ENCODE measurements around the gene TTYH2. TPM values are rescaled to one million over a fixed set of nuclear protein-coding genes. Genes with fewer than 3 reads are reported as not detected.

Gene TTYH2
- total RNA-seq, 1 experiment from 2014 or later = 0.28 TPM

DNA sequence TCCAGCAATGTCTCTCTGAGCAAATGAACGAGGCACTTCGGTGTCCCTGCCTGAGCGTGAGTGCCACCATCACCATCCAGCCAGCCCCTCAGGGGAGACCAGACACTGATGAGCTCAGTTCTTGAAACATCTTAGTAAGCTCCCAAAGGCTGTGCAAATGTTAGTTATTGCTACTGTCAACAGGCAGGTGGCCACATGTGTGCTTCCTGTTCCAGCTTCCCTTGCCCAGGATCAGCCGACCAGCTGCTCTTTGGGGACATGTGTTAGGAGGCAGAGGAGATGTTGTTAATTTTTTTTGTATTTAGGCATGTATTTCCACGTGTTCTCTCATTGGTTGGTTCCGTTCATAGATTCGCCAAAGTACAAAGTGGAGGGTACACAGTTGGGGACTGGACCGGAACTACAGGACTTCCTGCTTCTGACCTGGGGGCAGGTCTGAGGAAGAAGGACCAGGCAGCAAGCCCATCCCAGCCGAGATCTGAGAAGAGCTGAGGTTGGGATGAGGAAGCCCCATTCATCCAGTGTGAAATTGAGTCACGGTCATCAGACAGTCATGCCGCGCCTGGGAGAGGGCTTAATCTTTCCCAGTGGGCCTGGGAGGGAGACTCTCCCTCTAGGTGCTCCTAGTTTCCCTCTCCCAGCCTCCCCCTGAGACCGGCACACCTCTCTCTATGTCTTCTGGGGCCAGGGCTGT is 3.8 kb downstream of the TTYH2 start:
- Mint-ChIP-seq H3K27me3 (ENCODE audit: unreplicated experiment) (peaks cover 92% of the 10 kb centered on the region), H3K27ac (ENCODE audit: unreplicated experiment) (no peak overlapping the region), H3K4me1 (ENCODE audit: low read depth, unreplicated experiment) (peaks cover 8% of the 10 kb centered on the region), H3K4me3 (ENCODE audit: low read depth, unreplicated experiment) (no peak overlapping the region), H3K9me3 (ENCODE audit: low read depth, unreplicated experiment) (peaks cover 2% of the 10 kb centered on the region), H3K36me3 (ENCODE audit: insufficient read depth, unreplicated experiment) (peaks cover 14% of the 10 kb centered on the region)
- CTCF ChIA-PET = interaction anchor here (1.1 kb wide), 1 partner anchor 79 kb away, joined by 3 read pairs; no protein-coding TSS in a partner anchor
- TF ChIP-seq, protein P1, sequence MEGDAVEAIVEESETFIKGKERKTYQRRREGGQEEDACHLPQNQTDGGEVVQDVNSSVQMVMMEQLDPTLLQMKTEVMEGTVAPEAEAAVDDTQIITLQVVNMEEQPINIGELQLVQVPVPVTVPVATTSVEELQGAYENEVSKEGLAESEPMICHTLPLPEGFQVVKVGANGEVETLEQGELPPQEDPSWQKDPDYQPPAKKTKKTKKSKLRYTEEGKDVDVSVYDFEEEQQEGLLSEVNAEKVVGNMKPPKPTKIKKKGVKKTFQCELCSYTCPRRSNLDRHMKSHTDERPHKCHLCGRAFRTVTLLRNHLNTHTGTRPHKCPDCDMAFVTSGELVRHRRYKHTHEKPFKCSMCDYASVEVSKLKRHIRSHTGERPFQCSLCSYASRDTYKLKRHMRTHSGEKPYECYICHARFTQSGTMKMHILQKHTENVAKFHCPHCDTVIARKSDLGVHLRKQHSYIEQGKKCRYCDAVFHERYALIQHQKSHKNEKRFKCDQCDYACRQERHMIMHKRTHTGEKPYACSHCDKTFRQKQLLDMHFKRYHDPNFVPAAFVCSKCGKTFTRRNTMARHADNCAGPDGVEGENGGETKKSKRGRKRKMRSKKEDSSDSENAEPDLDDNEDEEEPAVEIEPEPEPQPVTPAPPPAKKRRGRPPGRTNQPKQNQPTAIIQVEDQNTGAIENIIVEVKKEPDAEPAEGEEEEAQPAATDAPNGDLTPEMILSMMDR (IDR thresholded peaks at IDR 0.05; ENCODE audit: unreplicated experiment) = no peak
- no peak for DNase-seq
- intact Hi-C loops (cut with micrococcal nuclease; ENCODE audit: unreplicated experiment) = no loop called here
- BruUV-seq (replicated peaks) = no TSS peak

DNA sequence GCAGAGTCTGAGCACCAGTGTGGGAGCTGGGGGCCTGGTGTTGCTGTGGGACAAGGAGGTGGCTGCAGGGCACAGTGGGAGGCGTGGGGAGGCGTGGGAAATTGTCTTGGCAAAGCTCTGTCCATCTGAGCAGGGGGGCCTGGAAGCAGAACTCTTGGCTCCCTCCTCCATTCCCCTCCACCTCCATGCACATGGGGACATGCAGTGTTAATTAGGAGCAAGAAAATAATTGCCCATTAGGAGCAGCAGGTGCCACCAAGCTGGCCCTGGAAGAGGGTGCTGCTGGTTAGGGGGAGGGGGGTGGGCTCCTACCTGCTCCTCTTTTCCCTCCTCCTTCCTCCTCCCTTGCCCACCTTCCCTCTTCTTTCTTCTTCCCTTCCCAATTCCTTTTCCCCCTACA is 4.5 kb downstream of the TTYH2 start:
- intact Hi-C loops (cut with micrococcal nuclease; ENCODE audit: unreplicated experiment) = no loop called here
- TF ChIP-seq, protein P1 (IDR thresholded peaks at IDR 0.05; ENCODE audit: unreplicated experiment) = no peak
- H3K27ac Mint-ChIP-seq (ENCODE audit: unreplicated experiment) = no peak overlapping the region

GRCh38 chr17:74218436-74218835 is 5.1 kb downstream of the TTYH2 start:
- no TSS peak for BruUV-seq (replicated peaks)
- Mint-ChIP-seq H3K9me3 (ENCODE audit: low read depth, unreplicated experiment) (peaks cover 2% of the 10 kb centered on the region), H3K4me3 (ENCODE audit: low read depth, unreplicated experiment) (no peak overlapping the region), H3K27me3 (ENCODE audit: unreplicated experiment) (peaks cover 91% of the 10 kb centered on the region), H3K27ac (ENCODE audit: unreplicated experiment) (no peak overlapping the region), H3K4me1 (ENCODE audit: low read depth, unreplicated experiment) (no peaks in the 10 kb centered on the region), H3K36me3 (ENCODE audit: insufficient read depth, unreplicated experiment) (peaks cover 4% of the 10 kb centered on the region)
- intact Hi-C loops (cut with micrococcal nuclease; ENCODE audit: unreplicated experiment) = no loop called here
- CTCF ChIA-PET = no interaction called here
- no peak for DNase-seq
- TF ChIP-seq, protein P1 (IDR thresholded peaks at IDR 0.05; ENCODE audit: unreplicated experiment) = no peak

More for the DNA sequence above, 4.5 kb downstream of the TTYH2 start:
- Mint-ChIP-seq H3K36me3 (ENCODE audit: insufficient read depth, unreplicated experiment) (peaks cover 7% of the 10 kb centered on the region), H3K4me3 (ENCODE audit: low read depth, unreplicated experiment) (no peak overlapping the region), H3K27me3 (ENCODE audit: unreplicated experiment) (peaks cover 92% of the 10 kb centered on the region), H3K9me3 (ENCODE audit: low read depth, unreplicated experiment) (peaks cover 2% of the 10 kb centered on the region), H3K4me1 (ENCODE audit: low read depth, unreplicated experiment) (peaks cover 3% of the 10 kb centered on the region)
- no TSS peak for BruUV-seq (replicated peaks)
- DNase-seq = no peak
- CTCF ChIA-PET = no interaction called here

DNA sequence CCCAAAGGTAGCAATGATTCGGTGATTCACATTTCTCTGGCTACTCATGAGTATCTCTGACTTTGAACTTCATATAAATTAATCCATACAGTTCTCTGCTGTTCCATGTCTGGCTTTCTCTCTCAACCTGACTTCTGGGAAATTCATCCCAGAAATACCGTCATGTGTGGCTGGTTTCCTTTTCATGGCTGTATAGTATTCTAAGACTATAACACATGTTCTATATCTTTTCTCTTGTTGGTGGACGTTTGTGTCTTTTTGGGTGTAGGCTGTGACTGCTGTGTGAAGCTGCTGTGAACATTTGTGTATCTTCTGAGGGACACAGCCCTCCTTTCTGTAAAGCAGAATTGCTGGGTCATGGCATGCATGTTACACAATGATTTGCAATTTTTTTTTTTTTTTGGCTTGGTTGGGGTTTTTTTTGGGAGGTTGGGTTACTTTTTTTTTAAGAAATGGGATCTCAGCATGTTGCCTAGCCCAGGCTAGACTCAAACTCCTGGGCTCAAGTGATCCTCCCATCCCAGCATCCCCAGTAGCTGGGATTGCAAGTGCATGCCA is 6.3 kb downstream of the TTYH2 start:
- intact Hi-C loops (cut with micrococcal nuclease; ENCODE audit: unreplicated experiment) = loop anchor here (5.0 kb wide), 1 partner anchor 617 kb away; no protein-coding TSS in a partner anchor
- TF ChIP-seq, protein P1 (IDR thresholded peaks at IDR 0.05; ENCODE audit: unreplicated experiment) = no peak
- H3K9me3 Mint-ChIP-seq (ENCODE audit: low read depth, unreplicated experiment) = peaks cover 2% of the 10 kb centered on the region
- no peak overlapping the region for H3K4me3 Mint-ChIP-seq (ENCODE audit: low read depth, unreplicated experiment)
- DNase-seq = no peak
- BruUV-seq (replicated peaks) = no TSS peak
- CTCF ChIA-PET = no interaction called here
- H3K4me1 Mint-ChIP-seq (ENCODE audit: low read depth, unreplicated experiment) = no peaks in the 10 kb centered on the region
- H3K27ac Mint-ChIP-seq (ENCODE audit: unreplicated experiment) = no peak overlapping the region
- H3K36me3 Mint-ChIP-seq (ENCODE audit: insufficient read depth, unreplicated experiment) = peaks cover under 1% of the 10 kb centered on the region
- H3K27me3 Mint-ChIP-seq (ENCODE audit: unreplicated experiment) = peaks cover 91% of the 10 kb centered on the region
